ENCODE data around the gene POMGNT1. TPM values are rescaled to one million over a fixed set of nuclear protein-coding genes. Genes with fewer than 3 reads are reported as not detected.
"Not testable (repeated sequence)": the region's sequence is repeated elsewhere in the genome, so short reads cannot be mapped to it uniquely, and the experiment has no call there.

The POMGNT1 gene
- total and polyA plus RNA-seq, 3 experiments from 2014 or later = 34.2 to 61.4 (median 56.4) TPM

DNA sequence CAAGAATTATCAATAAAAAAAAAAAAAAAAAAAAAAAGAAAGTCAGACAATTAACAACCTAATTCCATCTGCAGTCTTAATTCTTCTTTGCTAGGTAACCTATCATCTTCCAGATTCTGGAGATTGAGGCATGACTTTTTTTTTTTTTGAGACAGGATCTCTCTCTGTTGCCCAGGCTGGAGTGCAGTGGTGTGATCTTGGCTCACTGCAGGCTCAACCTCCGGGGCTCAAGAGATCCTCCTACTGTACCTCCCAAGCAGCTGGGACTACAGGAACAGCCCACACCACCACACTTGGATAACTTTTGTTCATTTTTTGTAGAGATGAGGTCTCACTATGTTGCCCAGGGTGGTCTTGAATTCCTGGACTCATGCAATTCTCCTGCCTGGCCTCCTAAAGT is 44.7 kb upstream of the POMGNT1 start:
- ChIA-PET POLR2A (no interaction called here), CTCF (no interaction called here)
- no peak overlapping the region for H3K27ac Mint-ChIP-seq
- peaks cover 0 to 2% (median 0%) of the 10 kb centered on the region in 3 donors for H3K36me3 Mint-ChIP-seq
- Histone ChIP-seq H3K27ac (ENCODE audit: low read depth, low read length) (no peak overlapping the region), H3K36me3 (ENCODE audit: insufficient read depth, low read length) (no peaks in the 10 kb centered on the region), H3K27me3 (ENCODE audit: insufficient read depth, low read length, poor library complexity, severe bottlenecking) (no peaks in the 10 kb centered on the region), H3K4me1 (ENCODE audit: insufficient read depth, low read length) (peaks cover 9% of the 10 kb centered on the region), H3K4me3 (ENCODE audit: low read length) (no peak overlapping the region), H3K9me3 (ENCODE audit: low read length) (no peaks in the 10 kb centered on the region)
- H3K27me3 Mint-ChIP-seq = no peaks in the 10 kb centered on the region
- no peak for DNase-seq
- H3K4me1 Mint-ChIP-seq = peaks cover 10 to 16% (median 14%) of the 10 kb centered on the region in 3 donors
- H3K4me3 Mint-ChIP-seq = no peak overlapping the region
- no peaks in the 10 kb centered on the region for H3K9me3 Mint-ChIP-seq

- H3K36me3 ChIP-seq (ENCODE audit: insufficient read depth, low read length); POLR2A ChIA-PET; H3K4me1 Mint-ChIP-seq; H3K9me3 ChIP-seq (ENCODE audit: low read length); H3K27ac Mint-ChIP-seq; H3K27ac ChIP-seq (ENCODE audit: low read depth, low read length); H3K27me3 ChIP-seq (ENCODE audit: insufficient read depth, low read length, poor library complexity, severe bottlenecking); H3K4me1 ChIP-seq (ENCODE audit: insufficient read depth, low read length); H3K4me3 Mint-ChIP-seq; H3K36me3 Mint-ChIP-seq; H3K9me3 Mint-ChIP-seq; H3K4me3 ChIP-seq (ENCODE audit: low read length); DNase-seq; CTCF ChIA-PET; H3K27me3 Mint-ChIP-seq: not testable (repeated sequence)
Observed at GRCh38 chr1:46241733-46242132, 43.5 kb upstream of the POMGNT1 start.

GRCh38 chr1:46238865-46239264 is 40.6 kb upstream of the POMGNT1 start:
- H3K4me1 Mint-ChIP-seq; H3K27ac Mint-ChIP-seq; H3K36me3 Mint-ChIP-seq; H3K9me3 ChIP-seq (ENCODE audit: low read length); H3K4me3 ChIP-seq (ENCODE audit: low read length); POLR2A ChIA-PET; DNase-seq; H3K27me3 Mint-ChIP-seq; H3K27me3 ChIP-seq (ENCODE audit: insufficient read depth, low read length, poor library complexity, severe bottlenecking); H3K9me3 Mint-ChIP-seq; H3K36me3 ChIP-seq (ENCODE audit: insufficient read depth, low read length); H3K4me3 Mint-ChIP-seq; H3K27ac ChIP-seq (ENCODE audit: low read depth, low read length); H3K4me1 ChIP-seq (ENCODE audit: insufficient read depth, low read length): not testable (repeated sequence)
- CTCF ChIA-PET = interaction anchor here (1.3 kb wide), 1 partner anchor 15 kb away, joined by 3 read pairs; no protein-coding TSS in a partner anchor

DNA sequence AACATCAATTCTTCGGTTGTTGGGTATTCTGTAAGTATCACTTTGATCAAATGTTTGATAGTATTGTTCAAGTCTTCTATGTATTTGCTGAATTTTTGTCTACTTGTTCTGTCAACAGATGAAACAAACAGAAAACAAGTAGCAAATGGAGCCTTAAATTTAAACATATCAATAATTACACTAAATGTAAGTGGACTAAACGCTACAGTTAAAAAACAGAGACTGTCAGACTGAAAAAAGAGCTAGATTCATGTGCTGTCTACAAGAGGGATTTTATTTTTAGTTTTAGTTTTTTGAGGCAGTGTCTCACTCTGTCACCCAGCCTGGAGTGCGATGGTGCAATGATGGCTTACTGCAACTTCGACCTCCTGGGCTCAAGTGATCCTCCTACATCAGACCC is 38.6 kb upstream of the POMGNT1 start:
- Mint-ChIP-seq H3K4me3 (no peak overlapping the region), H3K9me3 (peaks cover 0 to 3% (median 0%) of the 10 kb centered on the region in 5 donors), H3K27ac (no peak overlapping the region), H3K36me3 (peaks cover 0 to 3% (median 0%) of the 10 kb centered on the region in 3 donors), H3K27me3 (peaks cover 2% of the 10 kb centered on the region in 2 donors), H3K4me1 (no peaks in the 10 kb centered on the region)
- H3K27ac ChIP-seq (ENCODE audit: low read depth, low read length) = no peak overlapping the region
- POLR2A ChIA-PET = no interaction called here
- no peaks in the 10 kb centered on the region for H3K4me1 ChIP-seq (ENCODE audit: insufficient read depth, low read length)
- no peak overlapping the region for H3K4me3 ChIP-seq (ENCODE audit: low read length)
- H3K27me3 ChIP-seq (ENCODE audit: insufficient read depth, low read length, poor library complexity, severe bottlenecking) = no peaks in the 10 kb centered on the region
- DNase-seq = no peak
- CTCF ChIA-PET = interaction anchor here (0.6 kb wide), 1 partner anchor 58 kb away, joined by 3 read pairs; no protein-coding TSS in a partner anchor
- no peaks in the 10 kb centered on the region for H3K36me3 ChIP-seq (ENCODE audit: insufficient read depth, low read length)
- H3K9me3 ChIP-seq (ENCODE audit: low read length) = no peaks in the 10 kb centered on the region

- H3K36me3 Mint-ChIP-seq; H3K36me3 ChIP-seq (ENCODE audit: insufficient read depth, low read length); H3K4me1 Mint-ChIP-seq; H3K27me3 ChIP-seq (ENCODE audit: insufficient read depth, low read length, poor library complexity, severe bottlenecking); H3K27ac Mint-ChIP-seq; H3K4me3 Mint-ChIP-seq; H3K27ac ChIP-seq (ENCODE audit: low read depth, low read length); H3K9me3 ChIP-seq (ENCODE audit: low read length); POLR2A ChIA-PET; H3K27me3 Mint-ChIP-seq; H3K4me3 ChIP-seq (ENCODE audit: low read length); DNase-seq; H3K9me3 Mint-ChIP-seq; H3K4me1 ChIP-seq (ENCODE audit: insufficient read depth, low read length): not testable (repeated sequence)
- CTCF ChIA-PET = interaction anchor here (0.7 to 3.6 kb wide), 4 partner anchors 8 to 47 kb away, joined by 3 to 16 read pairs (median 4); no protein-coding TSS in a partner anchor
Observed at GRCh38 chr1:46231231-46231630, 33.0 kb upstream of the POMGNT1 start.

- no peak overlapping the region for H3K27ac Mint-ChIP-seq
- CTCF ChIA-PET = interaction anchor here (1.1 kb wide), 1 partner anchor 123 kb away, joined by 3 read pairs; no protein-coding TSS in a partner anchor
Observed at GRCh38 chr1:46224966-46225365, 26.7 kb upstream of the POMGNT1 start.

DNA sequence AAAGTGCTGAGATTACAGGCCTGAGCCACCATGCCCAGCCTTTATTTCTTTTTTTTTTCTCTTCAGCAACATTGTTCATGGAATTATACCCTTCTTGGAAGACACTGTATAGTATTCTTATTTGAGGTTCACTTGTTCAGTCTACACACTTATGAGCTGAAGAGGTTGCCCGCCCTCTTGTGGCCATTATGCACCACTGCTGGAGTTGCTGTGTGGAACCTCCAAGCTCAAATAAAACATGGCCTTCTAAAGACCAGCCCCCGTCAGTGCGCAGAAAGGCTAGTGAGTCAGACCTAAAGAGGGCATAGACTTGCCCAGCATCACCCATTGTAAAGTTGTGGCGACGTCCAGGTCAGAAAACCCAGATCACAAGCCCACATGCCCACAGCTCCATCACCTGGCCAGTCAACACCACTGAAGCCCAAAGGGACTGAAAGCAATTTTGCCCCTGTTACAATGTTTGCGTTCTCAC is 25.3 kb upstream of the POMGNT1 start:
- DNase-seq = peak; percentile 16 to 64 (median 24)
- ChIA-PET CTCF (interaction anchor here (0.7 to 1.8 kb wide), 24 partner anchors 8 to 192 kb away, joined by 3 to 16 read pairs (median 3); partner anchors contain the start of genes POMGNT1 and RAD54L), POLR2A (no interaction called here)
- Histone ChIP-seq H3K36me3 (ENCODE audit: insufficient read depth, low read length) (no peaks in the 10 kb centered on the region), H3K4me1 (ENCODE audit: insufficient read depth, low read length) (peaks cover 3% of the 10 kb centered on the region), H3K27ac (ENCODE audit: low read depth, low read length) (no peak overlapping the region), H3K27me3 (ENCODE audit: insufficient read depth, low read length, poor library complexity, severe bottlenecking) (no peaks in the 10 kb centered on the region), H3K4me3 (ENCODE audit: low read length) (no peak overlapping the region), H3K9me3 (ENCODE audit: low read length) (no peaks in the 10 kb centered on the region)
- Mint-ChIP-seq H3K27ac (no peak overlapping the region), H3K36me3 (no peaks in the 10 kb centered on the region), H3K27me3 (peaks cover 0 to 2% of the 10 kb centered on the region in 2 donors), H3K9me3 (no peaks in the 10 kb centered on the region), H3K4me3 (no peak overlapping the region), H3K4me1 (peaks cover 3 to 6% (median 4%) of the 10 kb centered on the region in 3 donors)

More at GRCh38 chr1:46224966-46225365, 26.7 kb upstream of the POMGNT1 start:
- H3K36me3 Mint-ChIP-seq = no peaks in the 10 kb centered on the region
- POLR2A ChIA-PET = no interaction called here
- Histone ChIP-seq H3K4me3 (ENCODE audit: low read length) (no peak overlapping the region), H3K27me3 (ENCODE audit: insufficient read depth, low read length, poor library complexity, severe bottlenecking) (no peaks in the 10 kb centered on the region), H3K27ac (ENCODE audit: low read depth, low read length) (no peak overlapping the region), H3K36me3 (ENCODE audit: insufficient read depth, low read length) (no peaks in the 10 kb centered on the region), H3K9me3 (ENCODE audit: low read length) (no peaks in the 10 kb centered on the region), H3K4me1 (ENCODE audit: insufficient read depth, low read length) (peaks cover 3% of the 10 kb centered on the region)
- H3K4me3 Mint-ChIP-seq = no peak overlapping the region
- no peaks in the 10 kb centered on the region for H3K9me3 Mint-ChIP-seq
- H3K4me1 Mint-ChIP-seq = peaks cover 3 to 8% (median 4%) of the 10 kb centered on the region in 3 donors
- no peak for DNase-seq
- H3K27me3 Mint-ChIP-seq = peaks cover 0 to 2% of the 10 kb centered on the region in 2 donors

GRCh38 chr1:46223055-46223454 is 24.8 kb upstream of the POMGNT1 start:
- POLR2A ChIA-PET; H3K4me1 Mint-ChIP-seq; H3K9me3 ChIP-seq (ENCODE audit: low read length); H3K27me3 Mint-ChIP-seq; H3K4me3 Mint-ChIP-seq; H3K27ac Mint-ChIP-seq; H3K4me1 ChIP-seq (ENCODE audit: insufficient read depth, low read length); H3K9me3 Mint-ChIP-seq; H3K4me3 ChIP-seq (ENCODE audit: low read length); H3K36me3 Mint-ChIP-seq; H3K27me3 ChIP-seq (ENCODE audit: insufficient read depth, low read length, poor library complexity, severe bottlenecking); DNase-seq; H3K36me3 ChIP-seq (ENCODE audit: insufficient read depth, low read length); H3K27ac ChIP-seq (ENCODE audit: low read depth, low read length): not testable (repeated sequence)
- CTCF ChIA-PET = interaction anchor here (0.8 to 1.8 kb wide), 19 partner anchors 8 to 191 kb away, joined by 3 to 16 read pairs (median 5); partner anchors contain the start of genes POMGNT1 and RAD54L
